GM12878 (cell line): ENCODE measurements around the gene AZGP1.

ENCODE experiments used
- BCL3 ChIP-seq: IDR thresholded peaks from 2 replicates; pipeline ENCODE4 v1.6.1; 2011; ENCODE audit warnings: borderline replicate concordance, low read depth, mild to moderate bottlenecking, moderate library complexity, low read length; ENCODE audit not compliant: insufficient read depth, poor library complexity, severe bottlenecking
- BRCA1 ChIP-seq: IDR thresholded peaks from 2 replicates; pipeline ENCODE4 v1.6.1; 2011; ENCODE audit warnings: low read depth, low read length, improper control_type of control experiment
- CTCF ChIP-seq, 3 experiments: IDR thresholded peaks in 2 of 3; conservative IDR thresholded peaks in 1 of 3; 2 replicates each; pipeline ENCODE4 v1.5.1; 2011; ENCODE audit warnings: low read depth in 3 of 3, low read length in 3 of 3, mild to moderate bottlenecking in 3 of 3, control low read depth in 2 of 3, moderate library complexity in 2 of 3, inconsistent platforms in 1 of 3, mixed read lengths in 1 of 3; ENCODE audit not compliant: control insufficient read depth in 2 of 3, insufficient read depth in 1 of 3; ENCODE audit errors: extremely low read depth in 1 of 3
- EZH2 ChIP-seq: IDR thresholded peaks from 2 replicates; pipeline ENCODE4 v1.6.1; 2012; ENCODE audit warnings: low read depth, mild to moderate bottlenecking, control low read depth, inconsistent platforms, low read length, borderline replicate concordance; ENCODE audit not compliant: control insufficient read depth
- POLR2AphosphoS5 ChIP-seq: IDR thresholded peaks from 2 replicates; pipeline ENCODE4 v1.6.1; 2011; ENCODE audit warnings: mild to moderate bottlenecking, low read length, inconsistent platforms
- SREBF2 ChIP-seq: IDR thresholded peaks from 2 replicates; pipeline ENCODE4 v1.6.1; 2012; ENCODE audit warnings: mild to moderate bottlenecking, low read length
- ZNF622 ChIP-seq: fragments of 450-650 bp; IDR thresholded peaks from 2 replicates; pipeline ENCODE4 v1.6.1; 2017; ENCODE audit warnings: mild to moderate bottlenecking, inconsistent platforms
- TF ChIP-seq, protein P1 (sequence below): IDR thresholded peaks from 2 replicates; pipeline ENCODE4 v1.6.1; 2012; ENCODE audit warnings: low read length, inconsistent platforms

- TF ChIP-seq BCL3 (no peak), POLR2AphosphoS5 (no peak), ZNF622 (no peak), CTCF (IDR thresholded peaks at IDR 0.05 in 2 of 3, conservative IDR thresholded peaks at IDR 0.05 in 1 of 3; ENCODE audit: control insufficient read depth in 2 of 3, extremely low read depth in 1 of 3, insufficient read depth in 1 of 3, low read depth in 3 of 3, low read length in 3 of 3) (no peak), EZH2 (no peak), SREBF2 (no peak), BRCA1 (no peak)
- TF ChIP-seq, protein P1, sequence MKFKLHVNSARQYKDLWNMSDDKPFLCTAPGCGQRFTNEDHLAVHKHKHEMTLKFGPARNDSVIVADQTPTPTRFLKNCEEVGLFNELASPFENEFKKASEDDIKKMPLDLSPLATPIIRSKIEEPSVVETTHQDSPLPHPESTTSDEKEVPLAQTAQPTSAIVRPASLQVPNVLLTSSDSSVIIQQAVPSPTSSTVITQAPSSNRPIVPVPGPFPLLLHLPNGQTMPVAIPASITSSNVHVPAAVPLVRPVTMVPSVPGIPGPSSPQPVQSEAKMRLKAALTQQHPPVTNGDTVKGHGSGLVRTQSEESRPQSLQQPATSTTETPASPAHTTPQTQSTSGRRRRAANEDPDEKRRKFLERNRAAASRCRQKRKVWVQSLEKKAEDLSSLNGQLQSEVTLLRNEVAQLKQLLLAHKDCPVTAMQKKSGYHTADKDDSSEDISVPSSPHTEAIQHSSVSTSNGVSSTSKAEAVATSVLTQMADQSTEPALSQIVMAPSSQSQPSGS: no peak
These were observed 22.2 kb downstream of the AZGP1 start for GRCh38 chr7:99953649-99954048.
